HG02840 (cell line): ENCODE data around the gene PPP1R1B.

Source experiments
- ATAC-seq: cut with Tn5 transposase; IDR thresholded peaks from one replicate; pipeline ENCODE4 v1.9.1; 2021; ENCODE audit warnings: mild to moderate bottlenecking, moderate library complexity, moderate number of reproducible peaks; ENCODE audit not compliant: unreplicated experiment, low FRiP score

PPP1R1B gene

GRCh38 chr17:39600288-39600996, 26.3 kb upstream of the PPP1R1B start:
- no peak for ATAC-seq

- ATAC-seq = no peak
Observed at GRCh38 chr17:39600997-39601597, 25.7 kb upstream of the PPP1R1B start.

GRCh38 chr17:39601758-39602532, 24.8 kb upstream of the PPP1R1B start:
- no peak for ATAC-seq

DNA sequence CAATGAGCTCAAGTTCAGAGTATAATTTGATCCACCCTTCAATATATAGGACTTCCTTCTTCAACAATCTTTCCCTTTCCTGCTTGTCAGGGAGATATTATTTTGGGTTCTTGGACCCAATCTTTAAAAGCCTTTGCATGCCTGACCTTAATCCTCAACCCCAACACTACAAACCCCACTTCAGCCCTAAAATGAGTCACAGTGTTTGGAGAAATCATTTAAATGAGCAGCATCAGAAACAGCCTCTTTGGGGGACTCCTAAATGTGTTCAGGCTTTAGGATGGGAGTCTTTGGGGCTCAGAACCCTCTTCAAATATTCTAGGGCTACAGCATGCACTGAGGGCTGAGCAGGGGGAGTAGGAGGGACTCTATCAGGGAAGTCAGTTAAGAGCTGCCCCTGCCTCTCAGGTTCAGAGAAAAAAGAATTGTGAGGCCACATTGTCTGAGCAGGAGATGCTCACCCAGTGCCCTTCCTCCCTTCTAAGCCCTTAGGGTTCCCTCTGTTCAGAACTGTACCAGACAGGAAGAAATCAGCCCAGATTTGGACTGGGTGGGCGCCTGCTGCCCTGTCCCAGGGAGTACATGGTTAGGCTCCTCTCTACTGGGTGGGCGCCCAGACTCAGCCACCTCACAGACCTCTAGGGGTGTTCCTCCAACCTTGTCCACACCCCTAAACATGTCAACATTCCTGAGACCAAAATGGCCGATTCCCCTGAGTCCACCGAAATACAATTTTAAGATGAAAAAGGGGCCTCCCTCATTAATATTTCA, 24.0 kb upstream of the PPP1R1B start:
- ATAC-seq = no peak

DNA sequence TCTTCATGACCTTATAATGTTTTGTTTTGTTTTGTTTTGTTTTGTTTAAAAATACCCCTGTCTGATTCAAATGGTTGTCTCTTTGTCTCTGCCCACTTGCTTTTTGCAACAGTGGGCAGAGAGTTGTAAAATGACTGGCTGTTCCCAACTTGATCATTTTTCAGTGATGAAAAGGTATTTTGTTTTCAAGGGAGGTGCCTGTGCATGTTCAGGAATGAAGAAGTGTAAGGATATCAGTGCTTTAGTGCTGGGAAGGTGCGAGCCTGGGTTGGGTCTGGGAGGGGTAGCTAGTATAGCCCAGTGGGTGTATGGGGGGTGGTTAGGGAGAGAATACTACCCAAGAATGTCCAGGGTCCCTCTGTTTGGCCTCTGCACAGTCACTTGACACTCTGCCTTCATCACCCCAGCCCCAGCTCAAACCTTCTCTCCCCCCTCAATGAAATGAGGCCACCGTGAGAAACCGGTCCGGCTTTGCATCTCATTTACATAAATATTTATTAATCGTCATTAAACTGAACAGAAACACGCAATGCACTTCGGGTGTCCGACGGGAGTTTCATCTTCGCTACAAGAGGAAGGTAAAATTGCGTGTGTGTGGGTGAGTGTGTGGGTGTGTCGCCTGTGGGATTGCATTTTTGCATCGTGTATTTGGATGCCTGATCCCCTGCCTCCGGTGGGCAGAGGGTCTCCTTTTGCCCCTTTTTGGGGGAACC, 23.3 kb upstream of the PPP1R1B start:
- ATAC-seq = no peak

GRCh38 chr17:39604911-39605491, 21.8 kb upstream of the PPP1R1B start:
- ATAC-seq = no peak

DNA sequence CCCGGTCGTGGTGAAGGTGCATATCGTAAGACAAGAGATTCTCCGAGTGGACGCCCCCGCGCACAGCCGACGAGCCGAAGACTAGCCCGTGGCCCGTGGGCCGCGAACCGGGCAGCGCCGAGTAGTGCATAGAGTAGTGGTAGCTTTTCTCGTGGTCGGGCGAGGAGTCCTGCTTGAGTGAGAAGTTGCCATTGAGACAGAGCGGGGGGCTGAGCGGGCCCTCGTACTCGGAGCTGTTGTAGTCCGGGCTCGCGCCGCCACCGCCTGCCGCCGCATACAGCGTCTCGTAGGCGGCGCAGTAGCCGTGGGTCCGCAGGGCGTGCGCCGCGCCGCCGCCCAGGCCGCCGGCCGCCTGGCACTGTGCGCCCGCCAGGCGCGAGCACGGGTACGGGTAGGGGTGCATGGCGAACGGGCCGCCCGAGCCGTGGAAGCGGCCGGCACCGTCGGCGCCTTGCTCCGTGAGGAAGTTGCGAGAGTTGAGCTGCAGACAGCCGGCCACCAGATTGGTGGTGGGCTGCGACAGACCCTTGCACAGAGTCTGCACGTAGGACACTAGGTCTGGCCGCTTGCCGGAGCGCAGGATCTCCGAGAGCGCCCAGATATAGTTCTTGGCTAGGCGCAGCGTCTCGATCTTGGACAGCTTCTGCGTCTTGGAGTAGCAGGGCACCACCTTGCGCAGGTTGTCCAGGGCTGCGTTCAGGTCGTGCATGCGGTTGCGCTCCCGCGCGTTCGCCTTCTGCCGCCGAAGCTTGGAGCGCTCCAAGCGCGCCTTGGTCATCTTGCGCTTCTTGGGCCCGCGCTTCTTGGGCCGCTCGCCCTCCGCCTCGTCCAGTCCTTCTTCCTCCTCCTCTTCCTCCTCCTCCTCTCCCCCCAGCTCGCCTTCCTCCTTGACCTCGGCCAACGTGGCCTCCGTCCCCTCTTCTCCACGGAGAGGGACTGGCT, 21.0 kb upstream of the PPP1R1B start:
- no peak for ATAC-seq

DNA sequence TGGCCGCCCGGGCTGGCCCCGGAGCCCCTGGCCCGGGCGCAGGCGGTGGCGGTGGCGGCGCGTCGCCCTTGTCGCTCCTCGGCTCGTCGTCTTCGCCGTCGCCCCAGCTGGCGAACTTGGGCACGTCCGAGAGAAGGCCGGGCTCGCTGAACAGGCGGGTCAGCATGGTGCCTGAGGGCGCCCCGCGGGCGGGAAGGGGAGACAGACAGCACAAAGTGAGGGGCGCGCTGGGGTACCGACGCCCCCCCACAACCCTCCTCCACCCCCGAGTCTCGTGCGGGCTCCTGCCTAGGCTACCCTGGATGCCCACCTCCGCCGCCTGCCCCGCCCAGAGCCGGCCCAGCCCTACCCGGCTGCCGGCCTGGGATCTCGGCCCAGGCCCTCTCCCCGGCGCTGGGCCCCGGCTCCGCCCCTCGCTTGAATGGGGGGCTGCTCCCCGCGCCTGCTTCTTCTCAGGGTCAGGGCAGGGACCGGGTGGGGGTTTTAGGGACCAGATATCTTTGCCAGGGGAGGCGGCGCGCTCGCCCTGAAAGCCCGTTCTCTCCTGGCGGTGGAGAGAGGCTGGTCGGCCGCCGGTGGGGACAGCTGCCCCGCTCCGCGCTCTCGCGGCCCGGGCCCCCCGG, 20.2 kb upstream of the PPP1R1B start:
- ATAC-seq = no peak

- no peak for ATAC-seq
Observed at GRCh38 chr17:39607057-39607850, 19.5 kb upstream of the PPP1R1B start.

DNA sequence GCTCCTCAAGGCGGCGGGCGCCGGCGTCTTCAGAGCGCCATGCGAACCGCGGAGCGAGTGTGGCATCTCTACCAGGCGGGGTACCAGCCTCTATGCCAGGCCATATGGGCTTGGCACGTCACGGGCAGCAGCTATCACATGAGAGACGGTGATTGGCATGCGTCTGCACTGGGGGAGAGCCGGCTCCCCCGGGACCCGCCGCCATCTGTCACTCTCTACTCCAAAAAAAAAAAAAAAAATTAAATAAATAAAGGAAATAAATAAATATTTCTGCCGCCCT, 19.0 kb upstream of the PPP1R1B start, which contains the start of gene NEUROD2:
Gene NEUROD2, minus strand, starts transcription at position 70 of the 280 bp plus-strand sequence. CDS start 1,321 bp downstream, outside the sequence.
- no peak for ATAC-seq

- ATAC-seq = no peak
Observed at GRCh38 chr17:39608142-39608981, 18.4 kb upstream of the PPP1R1B start.

DNA sequence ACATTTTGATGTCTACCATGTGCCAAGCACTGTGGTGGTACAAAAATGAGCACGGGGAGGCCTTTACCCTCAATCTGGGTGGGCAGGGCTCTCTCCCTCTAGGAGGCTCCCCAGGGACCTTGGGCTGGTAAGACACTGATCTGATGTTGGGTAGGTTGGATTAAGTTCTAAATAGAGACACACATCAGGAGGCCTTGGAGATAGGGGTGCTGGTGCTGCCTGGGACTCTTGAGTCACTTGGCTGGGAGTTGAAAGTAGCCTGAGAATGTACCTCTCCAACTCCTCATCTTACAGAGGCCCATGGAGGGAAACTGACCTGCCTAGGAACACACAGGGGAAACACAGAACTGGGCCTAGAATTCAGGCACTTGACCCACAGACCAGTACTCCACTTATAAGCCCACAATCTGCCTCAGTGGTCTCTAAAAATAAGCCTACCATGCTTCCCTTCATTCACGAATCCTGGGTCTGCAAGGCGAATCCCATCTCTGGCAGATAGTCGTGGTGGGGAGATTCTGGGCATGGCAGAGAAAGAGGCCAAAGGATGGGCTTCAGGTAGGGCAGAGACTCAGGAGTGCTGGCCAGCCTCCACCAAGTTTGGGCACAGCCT, 17.2 kb upstream of the PPP1R1B start:
- no peak for ATAC-seq

DNA sequence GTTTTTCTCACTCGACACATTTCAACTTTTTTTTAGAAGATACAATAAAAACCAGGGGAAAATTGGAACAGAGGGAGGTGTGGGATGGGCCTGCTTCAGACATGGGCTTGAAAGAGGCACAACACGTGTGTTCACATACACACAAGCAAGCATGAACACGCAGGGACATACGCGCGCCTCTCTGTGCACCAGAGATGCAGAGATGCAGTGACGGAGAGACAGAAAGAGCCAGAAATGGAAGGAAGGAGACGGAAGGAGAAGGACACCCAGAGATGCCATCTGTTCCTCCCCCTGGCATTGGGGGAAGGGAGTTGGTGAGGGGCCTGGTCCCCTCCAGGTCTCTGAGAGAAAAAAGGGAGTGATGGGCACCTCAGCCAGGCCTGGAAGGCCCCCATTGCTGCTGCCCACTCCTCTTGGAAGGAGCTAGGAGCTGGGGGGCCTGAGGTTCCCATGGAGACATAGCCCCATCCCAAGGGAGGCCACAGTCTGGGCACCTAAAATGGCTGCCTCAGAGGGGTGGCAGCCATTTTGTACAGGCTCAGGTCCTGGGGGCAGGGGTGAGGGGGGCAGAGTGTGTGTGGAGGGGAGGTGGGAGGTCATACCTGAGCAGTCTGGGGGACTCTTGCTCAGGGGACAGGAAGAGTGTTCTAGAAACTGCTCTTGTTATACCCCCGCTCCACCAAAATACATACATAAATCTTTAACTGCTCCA, 15.2 kb upstream of the PPP1R1B start:
- no peak for ATAC-seq

- no peak for ATAC-seq
Observed at GRCh38 chr17:39612291-39612894, 14.4 kb upstream of the PPP1R1B start.

DNA sequence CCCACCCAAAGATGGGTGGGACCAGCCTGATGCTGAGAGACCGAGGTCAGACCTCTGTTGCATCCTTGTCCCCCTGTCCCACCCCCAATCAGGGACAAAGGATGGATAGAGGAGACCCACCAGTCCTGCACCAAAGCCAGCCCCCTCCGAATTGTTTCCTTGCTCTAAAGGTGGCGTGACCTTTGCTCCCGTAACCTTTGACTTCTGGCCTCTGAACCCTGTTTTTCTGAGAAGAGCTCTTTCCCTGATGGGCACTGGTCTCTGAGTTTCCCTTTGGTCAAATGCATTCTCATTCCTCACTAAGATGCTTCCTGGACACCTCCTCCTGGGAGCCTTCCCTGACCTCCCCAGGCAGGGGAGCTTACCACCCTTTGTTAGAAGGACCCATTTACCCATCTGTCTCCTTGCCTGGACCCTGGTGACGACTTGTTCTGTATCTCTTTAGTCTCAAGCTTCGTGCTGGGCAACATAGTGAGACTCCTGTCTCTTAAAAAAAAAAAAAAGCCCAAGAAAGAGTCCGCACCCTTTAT, 13.8 kb upstream of the PPP1R1B start:
- ATAC-seq = no peak
